Stimulated activated CD4-positive, alpha-beta T cell treated with anti-CD3 and anti-CD28 coated beads, TNF-alpha, amount 100 ng/mL, for 1 hour (primary cell): ENCODE data around the gene UBXN2A.

Experiments
- DNase-seq, 3 donors: peaks; one replicate each; pipeline ENCODE4 v3.0.0-alpha.2; 2020; ENCODE audit warnings: low read depth in 3 of 3, low spot score in 1 of 3

The UBXN2A gene

GRCh38 chr2:23939987-23940717 is at the start of gene UBXN2A:
TSS of gene UBXN2A (plus strand) at chr2:23940463. CDS start at chr2:23958315, 17,852 bp downstream.
- DNase-seq, result peak; percentile 25 to 56 (median 47)

GRCh38 chr2:23900133-23900532 is 40.1 kb upstream of the UBXN2A start:
- no peak for DNase-seq

- DNase-seq, result no peak
Observed at GRCh38 chr2:23900541-23901322, 39.5 kb upstream of the UBXN2A start.

DNA sequence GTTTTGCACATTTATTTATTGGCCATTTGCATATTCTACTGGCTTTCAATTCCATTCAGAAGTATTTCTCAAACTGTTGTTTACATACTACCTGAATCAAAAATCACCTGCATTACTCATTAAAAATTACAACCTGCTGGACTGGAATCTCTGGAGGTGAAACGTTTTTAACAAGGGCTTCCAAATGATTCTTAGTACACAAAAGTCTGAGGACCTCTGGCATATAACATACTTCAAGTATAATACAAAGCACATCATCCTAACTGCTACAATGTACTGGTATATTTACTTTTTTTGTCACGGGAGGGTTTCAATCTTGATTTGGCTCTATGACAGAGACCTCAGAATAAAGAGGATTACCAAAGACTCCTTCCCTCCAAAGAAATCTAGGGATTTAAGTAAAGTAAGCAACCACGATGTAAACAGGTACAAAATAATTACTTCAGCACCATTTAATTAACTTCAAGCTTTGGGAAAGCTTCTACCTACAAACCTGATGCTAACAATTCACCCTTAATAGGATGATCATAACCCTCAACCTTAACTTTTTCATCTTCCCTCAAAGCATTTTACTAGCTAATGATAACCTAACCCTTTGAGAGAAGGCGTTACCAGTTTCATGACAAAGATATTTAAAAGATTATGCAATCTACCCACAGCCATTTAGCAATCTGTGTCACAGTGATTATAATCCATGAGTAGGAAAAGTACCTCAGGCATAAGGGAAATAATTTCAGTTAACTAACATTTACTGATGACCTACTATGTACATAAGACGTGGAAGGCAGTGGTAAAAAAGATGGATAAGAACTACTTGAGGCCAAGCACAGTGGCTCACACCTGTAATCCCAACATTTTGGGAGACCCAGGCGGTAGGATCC is 38.1 kb upstream of the UBXN2A start:
- DNase-seq, result no peak

GRCh38 chr2:23903034-23903433 is 37.2 kb upstream of the UBXN2A start:
- no peak for DNase-seq

GRCh38 chr2:23904215-23904614 is 36.0 kb upstream of the UBXN2A start:
- DNase-seq, result no peak

GRCh38 chr2:23904692-23905091 is 35.6 kb upstream of the UBXN2A start:
- no peak for DNase-seq

DNA sequence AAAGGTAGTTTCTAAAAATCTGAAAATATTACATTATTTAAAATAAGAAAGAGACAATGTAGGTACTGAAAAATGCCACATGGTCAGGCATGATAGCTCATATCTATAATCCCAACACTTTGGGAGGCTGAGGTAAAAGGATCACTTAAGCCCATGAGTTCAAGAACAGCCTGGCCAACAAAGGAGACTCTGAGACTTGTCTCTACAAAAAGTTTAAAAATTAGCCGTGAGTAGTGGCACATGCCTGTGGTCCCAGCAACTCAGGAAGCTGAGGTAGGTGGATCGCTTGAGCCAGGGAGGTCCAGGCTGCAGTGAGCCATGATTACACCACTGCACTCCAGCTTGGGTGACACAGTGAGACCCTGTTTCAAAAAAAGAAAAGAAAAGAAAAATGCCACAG is 35.1 kb upstream of the UBXN2A start:
- no peak for DNase-seq

DNA sequence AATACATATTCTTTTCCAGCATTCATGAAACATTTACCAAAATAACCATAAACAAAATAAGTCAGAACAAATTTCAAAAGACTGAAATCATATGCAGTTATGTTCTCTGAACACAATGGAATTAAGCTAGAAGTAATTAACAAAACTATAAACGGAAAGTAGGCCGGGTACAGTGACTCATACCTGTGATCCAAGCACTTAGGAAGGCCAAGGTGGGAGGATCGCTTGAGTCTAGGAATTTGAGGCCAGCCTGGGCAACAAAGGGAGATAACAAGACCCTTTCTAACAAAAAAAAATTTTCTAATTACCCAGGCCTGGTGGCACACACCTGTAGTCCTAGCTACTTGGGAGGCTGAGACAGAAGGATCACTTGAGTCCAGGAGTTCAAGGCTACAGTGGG is 28.2 kb upstream of the UBXN2A start:
- no peak for DNase-seq

DNA sequence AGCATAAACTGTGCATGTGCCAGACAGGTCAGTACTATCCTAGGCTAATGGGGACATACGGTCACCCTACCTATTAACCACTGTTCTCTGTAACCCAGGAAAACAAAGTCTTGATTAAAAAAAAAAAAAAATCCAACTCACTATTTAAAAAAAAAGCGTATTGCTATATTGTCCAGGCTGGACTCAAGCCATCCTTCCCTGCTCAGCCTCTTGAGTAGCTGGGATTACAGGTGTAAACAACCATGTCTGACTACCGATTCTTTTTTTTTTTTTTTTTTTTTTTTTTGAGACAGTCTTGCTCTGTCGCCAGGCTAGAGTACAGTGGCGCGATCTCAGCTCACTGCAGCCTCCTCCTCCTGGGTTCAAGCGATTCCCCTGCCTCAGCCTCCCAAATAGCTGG is 24.9 kb upstream of the UBXN2A start:
- DNase-seq, result no peak

DNA sequence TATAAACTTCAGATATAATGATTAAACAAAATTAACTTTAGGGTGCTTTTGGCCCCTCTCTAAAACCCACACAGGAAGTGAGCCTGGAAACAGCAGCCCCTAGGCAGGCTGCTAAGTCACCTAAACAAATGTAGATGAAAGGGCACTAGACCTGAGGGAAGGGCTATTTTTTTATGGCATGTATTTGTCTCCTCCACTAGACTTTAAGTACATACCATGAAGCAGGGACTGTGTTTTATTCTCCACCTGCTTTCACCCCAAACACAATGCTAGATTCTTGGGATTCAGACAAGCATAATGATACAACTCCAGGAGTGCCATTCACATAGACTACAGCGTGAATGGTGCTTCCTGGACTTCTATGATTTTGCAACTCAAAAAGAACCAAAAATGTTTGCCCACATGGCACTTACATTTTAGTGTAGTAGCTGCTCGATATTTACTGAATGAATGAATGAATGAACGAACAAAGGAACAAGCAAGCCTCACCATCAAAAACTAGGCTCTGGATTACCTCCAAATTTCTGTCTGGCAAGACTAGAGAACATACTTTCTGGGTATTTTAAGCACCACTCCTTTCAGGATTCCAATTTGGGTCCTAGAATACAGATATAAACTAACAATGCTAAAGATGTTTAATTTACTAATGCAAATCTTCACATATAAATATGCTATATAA is 23.4 kb upstream of the UBXN2A start:
- no peak for DNase-seq

- DNase-seq, result no peak
Observed at GRCh38 chr2:23918837-23919489, 21.3 kb upstream of the UBXN2A start.

DNA sequence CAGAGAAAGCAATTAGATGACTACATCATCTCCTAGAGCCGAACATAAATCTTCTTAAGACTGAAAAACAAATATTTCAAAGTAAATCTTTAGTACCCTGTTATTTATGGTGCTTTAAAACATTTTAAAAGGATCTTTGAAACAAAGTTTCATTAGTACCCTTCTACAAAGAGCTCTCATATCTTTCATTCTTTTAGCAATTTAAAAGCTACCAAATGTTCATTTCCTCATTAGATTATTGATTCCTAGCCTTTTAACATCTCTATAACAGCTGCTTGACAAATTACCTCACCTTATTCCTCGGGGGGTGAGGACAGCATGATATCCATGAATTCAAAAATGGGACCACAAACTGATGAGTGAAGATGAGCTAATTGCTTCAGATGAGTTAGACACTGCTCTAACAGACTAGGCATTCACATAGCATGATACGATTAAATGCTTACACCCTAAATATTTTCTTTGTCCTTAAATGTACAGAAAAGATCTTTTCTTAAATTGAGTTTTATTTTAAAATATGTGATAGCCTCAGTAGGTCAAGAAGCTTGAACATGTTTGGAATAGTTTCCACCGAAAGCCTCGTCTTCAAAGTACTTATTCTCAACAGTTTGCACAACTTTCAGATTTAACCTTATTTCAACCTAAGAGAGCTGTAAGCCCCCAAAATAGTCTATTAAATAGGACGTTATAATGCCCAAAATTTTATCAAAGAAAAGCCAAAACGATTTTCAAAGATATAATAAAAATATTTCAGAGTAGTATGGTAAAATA is 15.5 kb upstream of the UBXN2A start:
- no peak for DNase-seq

DNA sequence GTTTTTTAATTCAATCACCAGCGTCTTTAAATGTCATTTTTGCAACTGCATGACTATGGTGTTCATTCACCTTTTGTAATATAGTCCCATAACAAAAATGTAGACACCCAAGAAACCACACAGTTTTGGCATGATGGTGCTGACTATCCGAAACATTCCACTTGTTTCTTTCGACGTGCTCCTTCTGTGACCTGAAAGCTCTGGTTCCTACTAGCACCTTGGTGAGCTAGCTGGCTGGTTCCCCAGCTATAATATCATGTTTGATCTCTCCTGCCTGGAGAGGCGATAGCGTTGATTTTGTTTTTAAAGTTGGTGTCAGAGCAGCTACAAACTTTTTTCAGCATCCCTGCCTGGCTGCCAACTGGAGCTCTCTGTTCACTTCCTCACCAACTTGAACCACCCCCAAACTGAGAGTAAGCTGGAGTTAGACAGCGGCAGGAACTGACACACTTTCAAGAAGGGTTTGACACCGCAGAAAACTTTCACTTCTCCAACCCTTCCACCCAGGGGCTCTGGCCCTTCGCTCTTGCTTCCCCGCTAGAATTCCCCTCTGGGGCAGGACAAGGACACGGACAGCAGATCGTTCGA is 14.5 kb upstream of the UBXN2A start:
- peak in 1 of 3 donors; percentile 13 for DNase-seq

DNA sequence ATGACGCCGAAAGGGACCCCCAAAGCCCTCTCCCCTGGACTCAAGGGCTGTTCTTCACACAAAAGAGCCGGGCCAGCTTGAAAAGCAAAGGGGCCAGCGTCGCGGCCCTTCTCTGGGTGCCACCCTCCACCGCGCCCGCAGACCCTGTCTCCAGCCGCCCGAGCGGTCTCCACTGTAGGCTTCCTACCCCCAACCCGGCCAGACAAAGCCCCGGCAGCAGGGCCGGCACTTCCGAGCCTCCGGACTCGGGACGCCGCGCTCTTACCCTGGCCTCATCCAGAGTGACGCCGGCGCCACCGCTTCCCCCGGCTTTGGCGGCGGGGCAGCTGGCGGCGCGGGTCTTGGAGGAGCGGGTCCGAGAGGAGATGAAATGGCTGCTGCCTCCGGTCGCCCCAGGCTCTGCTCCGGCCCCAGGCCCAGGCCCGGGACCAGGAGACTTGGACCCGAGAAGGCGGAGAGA is 13.9 kb upstream of the UBXN2A start:
- peak in 1 of 3 donors; percentile 21 for DNase-seq

GRCh38 chr2:23926750-23927571 is 13.3 kb upstream of the UBXN2A start, which contains the start of gene ATAD2B:
TSS of gene ATAD2B (minus strand) at chr2:23927123. CDS start at chr2:23926770, 353 bp downstream.
- peak; percentile 85 to 93 (median 90) for DNase-seq

DNA sequence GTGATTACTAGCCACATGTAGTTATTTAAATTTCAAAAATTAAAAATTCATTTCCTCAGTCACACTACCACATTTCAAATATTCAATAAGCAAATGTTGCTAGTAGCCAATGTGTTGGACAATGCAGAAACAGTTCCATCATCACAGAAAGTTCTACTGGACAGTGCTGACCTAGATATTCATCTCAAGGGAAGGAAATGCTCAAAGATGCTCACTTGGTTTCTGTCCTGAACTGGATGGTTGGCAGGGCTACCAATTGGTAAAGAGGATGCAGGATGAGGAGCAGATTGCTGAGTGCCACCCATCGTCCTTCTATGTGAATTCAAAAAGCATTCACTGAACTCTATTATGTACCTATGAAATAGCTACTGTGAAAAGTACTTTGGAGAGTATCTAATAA is 6.0 kb upstream of the UBXN2A start:
- no peak for DNase-seq
